HT1080 (cell line): Measurements from ENCODE around the gene GPR89A. TPM values are rescaled to one million over a fixed set of nuclear protein-coding genes. Genes with fewer than 3 reads are reported as not detected.
"Not testable (repeated sequence)": the region's sequence is repeated elsewhere in the genome, so short reads cannot be mapped to it uniquely, and the experiment has no call there.

Experiments
- DNase-seq: peaks from one replicate; pipeline ENCODE4 v3.0.0-alpha.2; 2015; ENCODE audit warnings: low read depth
- total RNA-seq: library from RNA; depleted of rRNA; stranded (reverse); fragments of >200 nt; shearing (Covaris generic); gene quantifications from 2 replicates; pipeline ENCODE4 v1.2.3, GENCODE V29; 2014

GPR89A gene
- total RNA-seq, 1 experiment from 2014 or later, result 19.0 TPM

GRCh38 chr1:145684858-145685257, 77.1 kb downstream of the GPR89A start:
- not testable (repeated sequence) for DNase-seq

GRCh38 chr1:145686078-145686477, 78.3 kb downstream of the GPR89A start:
- not testable (repeated sequence) for DNase-seq

- DNase-seq, result no peak
Observed at GRCh38 chr1:145688328-145688727, 80.5 kb downstream of the GPR89A start.

- no peak for DNase-seq
Observed at GRCh38 chr1:145688924-145689323, 81.1 kb downstream of the GPR89A start.

GRCh38 chr1:145689922-145690321, 82.1 kb downstream of the GPR89A start:
- DNase-seq, result no peak

GRCh38 chr1:145690587-145691558, 83.1 kb downstream of the GPR89A start:
- peak; percentile 65 for DNase-seq

- no peak for DNase-seq
Observed at GRCh38 chr1:145692785-145693443, 85.1 kb downstream of the GPR89A start.

GRCh38 chr1:145695821-145696629, 88.2 kb downstream of the GPR89A start:
- no peak for DNase-seq

GRCh38 chr1:145696630-145696960, 88.8 kb downstream of the GPR89A start:
- DNase-seq, result no peak

- DNase-seq, result no peak
Observed at GRCh38 chr1:145701306-145701862, 93.6 kb downstream of the GPR89A start.

- no peak for DNase-seq
Observed at GRCh38 chr1:145702052-145702451, 94.3 kb downstream of the GPR89A start.

- DNase-seq, result no peak
Observed at GRCh38 chr1:145702826-145703225, 95.0 kb downstream of the GPR89A start.

- DNase-seq, result no peak
Observed at GRCh38 chr1:145705622-145706021, 97.8 kb downstream of the GPR89A start.

GRCh38 chr1:145706086-145706664, 98.4 kb downstream of the GPR89A start:
- DNase-seq, result peak; percentile 77

GRCh38 chr1:145707183-145707867, 99.5 kb downstream of the GPR89A start, which contains the start of gene PDZK1:
TSS of gene PDZK1 (minus strand) at chr1:145707368. CDS start at chr1:145688021, 19,347 bp downstream.
- DNase-seq, result no peak

- no peak for DNase-seq
Observed at GRCh38 chr1:145708063-145708462, 100.3 kb downstream of the GPR89A start.

- DNase-seq, result no peak
Observed at GRCh38 chr1:145710291-145711027, 102.7 kb downstream of the GPR89A start.

- DNase-seq, result no peak
Observed at GRCh38 chr1:145711213-145711651, 103.4 kb downstream of the GPR89A start.

- DNase-seq, result no peak
Observed at GRCh38 chr1:145714524-145715111, 106.8 kb downstream of the GPR89A start.
